GM23338 (cell line): Measurements from ENCODE around the gene ADI1. TPM values are rescaled to one million over a fixed set of nuclear protein-coding genes. Genes with fewer than 3 reads are reported as not detected.

Experiments
- ATAC-seq: fragments of 200-7000 bp; cut with Tn5 transposase; 3 replicates; pipeline ENCODE4 v1.9.1; 2020
- DNase-seq: peaks from one replicate; pipeline ENCODE4 v3.0.0-alpha.2; 2015; ENCODE audit warnings: low spot score
- H2AFZ ChIP-seq: fragments of 200-600 bp; sonication (generic); 2 replicates; pipeline ENCODE4 v1.8.0; 2016; ENCODE audit warnings: antibody characterized with exemption, mild to moderate bottlenecking, moderate library complexity
- H3F3A ChIP-seq: fragments of 200-600 bp; sonication (generic); replicated peaks from 2 replicates; pipeline ENCODE4 v1.8.0; 2017; ENCODE audit warnings: antibody characterized with exemption, mixed run types, low read depth
- H3K27ac ChIP-seq: fragments of 200-600 bp; sonication (generic); 2 replicates; pipeline ENCODE4 v1.6.1; 2016; ENCODE audit warnings: low read depth
- H3K27me3 ChIP-seq: fragments of 200-600 bp; sonication (generic); 2 replicates; pipeline ENCODE4 v1.8.0; 2016; ENCODE audit warnings: mild to moderate bottlenecking, mixed run types, moderate library complexity; ENCODE audit not compliant: insufficient read depth
- H3K36me3 ChIP-seq: fragments of 200-600 bp; sonication (generic); 2 replicates; pipeline ENCODE4 v1.8.0; 2016; ENCODE audit warnings: mild to moderate bottlenecking; ENCODE audit not compliant: insufficient read depth
- H3K4me1 ChIP-seq: fragments of 200-600 bp; sonication (generic); 2 replicates; pipeline ENCODE4 v1.8.0; 2016; ENCODE audit warnings: mild to moderate bottlenecking, moderate library complexity; ENCODE audit not compliant: insufficient read depth
- H3K4me2 ChIP-seq: fragments of 200-600 bp; sonication (generic); 2 replicates; pipeline ENCODE4 v1.7.1; 2017; ENCODE audit warnings: mixed run types
- H3K4me3 ChIP-seq: fragments of 200-600 bp; sonication (generic); 2 replicates; pipeline ENCODE4 v1.6.1; 2016; ENCODE audit warnings: mixed run types
- H3K79me2 ChIP-seq: fragments of 200-600 bp; sonication (generic); replicated peaks from 2 replicates; pipeline ENCODE4 v1.8.0; 2017; ENCODE audit warnings: mild to moderate bottlenecking; ENCODE audit not compliant: insufficient read depth
- H3K9me2 ChIP-seq: fragments of 200-600 bp; sonication (generic); 2 replicates; pipeline ENCODE4 v1.8.0; 2017; ENCODE audit not compliant: insufficient read depth
- H4K20me1 ChIP-seq: fragments of 200-600 bp; sonication (generic); replicated peaks from 2 replicates; pipeline ENCODE4 v1.8.0; 2017; ENCODE audit warnings: mild to moderate bottlenecking; ENCODE audit not compliant: insufficient read depth
- H3K27ac Mint-ChIP-seq: 2 replicates; pipeline ENCODE4 v1.8.0; 2020; ENCODE audit warnings: inconsistent platforms, mild to moderate bottlenecking, moderate library complexity, mixed read lengths
- H3K27me3 Mint-ChIP-seq: 3 replicates; pipeline ENCODE4 v1.8.0; 2022; ENCODE audit warnings: low read depth, mild to moderate bottlenecking, moderate library complexity, mixed read lengths, inconsistent platforms; ENCODE audit not compliant: insufficient read depth, poor library complexity
- H3K36me3 Mint-ChIP-seq: 3 replicates; pipeline ENCODE4 v1.8.0; 2021; ENCODE audit warnings: low read depth, mild to moderate bottlenecking, inconsistent platforms, moderate library complexity, mixed read lengths
- H3K4me1 Mint-ChIP-seq: 3 replicates; pipeline ENCODE4 v1.8.0; 2020; ENCODE audit warnings: mild to moderate bottlenecking, inconsistent platforms, mixed read lengths
- H3K4me3 Mint-ChIP-seq: 3 replicates; pipeline ENCODE4 v1.8.0; 2021; ENCODE audit warnings: moderate library complexity, mild to moderate bottlenecking, inconsistent platforms, mixed read lengths
- H3K9me3 Mint-ChIP-seq: 3 replicates; pipeline ENCODE4 v1.8.0; 2020; ENCODE audit warnings: moderate library complexity, mild to moderate bottlenecking, inconsistent platforms, mixed read lengths
- CREB1 ChIP-seq: fragments of 250-450 bp; sonication (Bioruptor Pico); IDR thresholded peaks from 2 replicates; pipeline ENCODE4 v1.5.0; 2020; ENCODE audit warnings: low read depth, mild to moderate bottlenecking, moderate library complexity
- ETS1 ChIP-seq: IDR thresholded peaks from 2 replicates; pipeline ENCODE4 v1.6.1; 2016; ENCODE audit warnings: antibody characterized with exemption
- EZH2 ChIP-seq: fragments of 200-600 bp; sonication (generic); IDR thresholded peaks from one replicate; pipeline ENCODE4 v1.8.0; 2017; ENCODE audit warnings: antibody characterized with exemption, mild to moderate bottlenecking, low read depth; ENCODE audit not compliant: unreplicated experiment
- EZH2phosphoT487 ChIP-seq: fragments of 200-600 bp; sonication (generic); IDR thresholded peaks from one replicate; pipeline ENCODE4 v1.8.1; 2018; ENCODE audit warnings: antibody characterized with exemption; ENCODE audit not compliant: unreplicated experiment
- JUNB ChIP-seq: IDR thresholded peaks from one replicate; pipeline ENCODE4 v1.6.1; 2016; ENCODE audit warnings: antibody characterized with exemption; ENCODE audit not compliant: unreplicated experiment
- NANOG ChIP-seq: IDR thresholded peaks from 2 replicates; pipeline ENCODE4 v1.6.1; 2016; ENCODE audit warnings: antibody characterized with exemption, borderline replicate concordance
- POLR2AphosphoS5 ChIP-seq: IDR thresholded peaks from 2 replicates; pipeline ENCODE4 v1.6.1; 2016; ENCODE audit warnings: antibody characterized with exemption, low read depth
- STAT1 ChIP-seq: IDR thresholded peaks from one replicate; pipeline ENCODE4 v1.6.1; 2016; ENCODE audit warnings: antibody characterized with exemption; ENCODE audit not compliant: unreplicated experiment
- ZNF114 ChIP-seq: fragments of 250-450 bp; sonication (Bioruptor Pico); IDR thresholded peaks from 2 replicates; pipeline ENCODE4 v1.5.0; 2020; ENCODE audit warnings: mild to moderate bottlenecking, moderate library complexity
- ZNF331 ChIP-seq: fragments of 250-450 bp; sonication (Bioruptor Pico); IDR thresholded peaks from 2 replicates; pipeline ENCODE4 v1.5.0; 2020; ENCODE audit warnings: low read depth, mild to moderate bottlenecking, moderate library complexity
- ZNF462 ChIP-seq: fragments of 250-450 bp; sonication (Bioruptor Pico); IDR thresholded peaks from 2 replicates; pipeline ENCODE4 v1.5.0; 2020; ENCODE audit warnings: mild to moderate bottlenecking, moderate library complexity
- polyA plus RNA-seq: library from polyadenylated mRNA; unstranded; fragments of >200 nt; fragmentation: Nextera tagmentation; extraction: Ambion mirVana; gene quantifications from 2 replicates; pipeline ENCODE4 v1.2.1, GENCODE V29; 2016
- total RNA-seq: library from RNA; depleted of rRNA; stranded (reverse); fragments of >200 nt; shearing (Covaris generic); gene quantifications from 2 replicates; pipeline ENCODE4 v1.2.3, GENCODE V29; 2014
- TF ChIP-seq, protein P1 (sequence below), 2 experiments: fragments of 200-600 bp in 1 of 2; sonication (generic) in 1 of 2; conservative IDR thresholded peaks; 2 replicates each; pipeline versions ENCODE4 v1.5.1 to v1.6.1; 2016 to 2017; ENCODE audit warnings: antibody characterized with exemption in 2 of 2, low read depth in 2 of 2, mild to moderate bottlenecking in 2 of 2, moderate library complexity in 1 of 2
- TF ChIP-seq, protein P2 (sequence below): IDR thresholded peaks from one replicate; pipeline ENCODE4 v1.6.1; 2018; ENCODE audit warnings: antibody characterized with exemption; ENCODE audit not compliant: unreplicated experiment

Gene ADI1
- total and polyA plus RNA-seq, 2 experiments from 2014 or later: 16.3 to 31.9 TPM

DNA sequence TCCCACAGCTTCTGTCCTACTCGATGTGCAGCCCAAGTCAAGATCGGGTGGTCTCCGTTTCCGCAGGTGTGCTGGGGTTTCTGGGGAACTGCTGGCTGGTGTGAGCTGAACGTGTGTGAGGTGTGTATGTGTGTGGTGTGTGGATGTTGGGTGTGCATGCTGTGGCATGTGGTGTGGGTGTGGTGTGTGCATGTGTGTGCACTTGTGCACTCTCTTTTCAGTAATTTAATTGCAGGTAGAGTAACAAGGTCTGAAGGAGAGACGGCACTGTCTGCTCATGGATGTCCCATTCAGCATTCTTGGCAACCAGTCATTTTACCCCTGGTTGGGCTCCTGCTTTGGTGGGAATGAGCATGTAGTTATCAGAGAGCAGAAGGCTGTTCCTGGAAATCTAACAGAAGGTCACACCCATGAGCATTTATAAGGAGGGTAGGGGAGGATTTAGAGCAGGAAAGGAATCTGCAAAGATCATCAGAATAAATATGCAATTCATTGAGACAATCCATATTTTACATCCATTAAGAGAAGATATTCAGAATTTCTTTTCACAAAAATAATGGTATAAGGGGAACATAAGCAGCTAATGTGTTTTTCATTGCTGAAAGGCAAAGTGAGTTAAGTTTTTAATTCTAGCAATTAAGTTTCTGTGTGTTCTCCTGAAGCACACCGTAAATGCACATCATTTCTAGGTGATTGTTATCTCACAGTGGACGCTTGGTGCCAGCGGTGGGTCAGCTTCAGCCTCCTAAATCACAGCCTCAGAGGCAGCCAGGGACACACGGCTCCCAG is 60.7 kb downstream of the ADI1 start:
- no peak for ATAC-seq
- H3K27ac ChIP-seq: no peak overlapping the region
- no peak for TF ChIP-seq CREB1 (CRISPR knock-in tag)
- TF ChIP-seq ZNF114 (CRISPR knock-in tag): no peak
- no peak for TF ChIP-seq ZNF331 (CRISPR knock-in tag)
- TF ChIP-seq ZNF462: no peak
- TF ChIP-seq NANOG: no peak
- TF ChIP-seq, protein P1, sequence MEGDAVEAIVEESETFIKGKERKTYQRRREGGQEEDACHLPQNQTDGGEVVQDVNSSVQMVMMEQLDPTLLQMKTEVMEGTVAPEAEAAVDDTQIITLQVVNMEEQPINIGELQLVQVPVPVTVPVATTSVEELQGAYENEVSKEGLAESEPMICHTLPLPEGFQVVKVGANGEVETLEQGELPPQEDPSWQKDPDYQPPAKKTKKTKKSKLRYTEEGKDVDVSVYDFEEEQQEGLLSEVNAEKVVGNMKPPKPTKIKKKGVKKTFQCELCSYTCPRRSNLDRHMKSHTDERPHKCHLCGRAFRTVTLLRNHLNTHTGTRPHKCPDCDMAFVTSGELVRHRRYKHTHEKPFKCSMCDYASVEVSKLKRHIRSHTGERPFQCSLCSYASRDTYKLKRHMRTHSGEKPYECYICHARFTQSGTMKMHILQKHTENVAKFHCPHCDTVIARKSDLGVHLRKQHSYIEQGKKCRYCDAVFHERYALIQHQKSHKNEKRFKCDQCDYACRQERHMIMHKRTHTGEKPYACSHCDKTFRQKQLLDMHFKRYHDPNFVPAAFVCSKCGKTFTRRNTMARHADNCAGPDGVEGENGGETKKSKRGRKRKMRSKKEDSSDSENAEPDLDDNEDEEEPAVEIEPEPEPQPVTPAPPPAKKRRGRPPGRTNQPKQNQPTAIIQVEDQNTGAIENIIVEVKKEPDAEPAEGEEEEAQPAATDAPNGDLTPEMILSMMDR (conservative IDR thresholded peaks at IDR 0.05; ENCODE audit: low read depth in 2 of 2): no peak
- TF ChIP-seq POLR2AphosphoS5: no peak
- TF ChIP-seq EZH2phosphoT487: no peak
- no peak for TF ChIP-seq EZH2
- no peak for TF ChIP-seq STAT1
- TF ChIP-seq JUNB: no peak
- TF ChIP-seq, protein P2, sequence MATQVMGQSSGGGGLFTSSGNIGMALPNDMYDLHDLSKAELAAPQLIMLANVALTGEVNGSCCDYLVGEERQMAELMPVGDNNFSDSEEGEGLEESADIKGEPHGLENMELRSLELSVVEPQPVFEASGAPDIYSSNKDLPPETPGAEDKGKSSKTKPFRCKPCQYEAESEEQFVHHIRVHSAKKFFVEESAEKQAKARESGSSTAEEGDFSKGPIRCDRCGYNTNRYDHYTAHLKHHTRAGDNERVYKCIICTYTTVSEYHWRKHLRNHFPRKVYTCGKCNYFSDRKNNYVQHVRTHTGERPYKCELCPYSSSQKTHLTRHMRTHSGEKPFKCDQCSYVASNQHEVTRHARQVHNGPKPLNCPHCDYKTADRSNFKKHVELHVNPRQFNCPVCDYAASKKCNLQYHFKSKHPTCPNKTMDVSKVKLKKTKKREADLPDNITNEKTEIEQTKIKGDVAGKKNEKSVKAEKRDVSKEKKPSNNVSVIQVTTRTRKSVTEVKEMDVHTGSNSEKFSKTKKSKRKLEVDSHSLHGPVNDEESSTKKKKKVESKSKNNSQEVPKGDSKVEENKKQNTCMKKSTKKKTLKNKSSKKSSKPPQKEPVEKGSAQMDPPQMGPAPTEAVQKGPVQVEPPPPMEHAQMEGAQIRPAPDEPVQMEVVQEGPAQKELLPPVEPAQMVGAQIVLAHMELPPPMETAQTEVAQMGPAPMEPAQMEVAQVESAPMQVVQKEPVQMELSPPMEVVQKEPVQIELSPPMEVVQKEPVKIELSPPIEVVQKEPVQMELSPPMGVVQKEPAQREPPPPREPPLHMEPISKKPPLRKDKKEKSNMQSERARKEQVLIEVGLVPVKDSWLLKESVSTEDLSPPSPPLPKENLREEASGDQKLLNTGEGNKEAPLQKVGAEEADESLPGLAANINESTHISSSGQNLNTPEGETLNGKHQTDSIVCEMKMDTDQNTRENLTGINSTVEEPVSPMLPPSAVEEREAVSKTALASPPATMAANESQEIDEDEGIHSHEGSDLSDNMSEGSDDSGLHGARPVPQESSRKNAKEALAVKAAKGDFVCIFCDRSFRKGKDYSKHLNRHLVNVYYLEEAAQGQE: no peak
- TF ChIP-seq ETS1: no peak
- Mint-ChIP-seq H3K4me3 (no peak overlapping the region), H3K27ac (no peak overlapping the region), H3K36me3 (peaks cover 9% of the 10 kb centered on the region), H3K27me3 (peaks cover 6% of the 10 kb centered on the region), H3K4me1 (peaks cover 24% of the 10 kb centered on the region), H3K9me3 (no peaks in the 10 kb centered on the region)
- H2AFZ ChIP-seq: no peak overlapping the region
- no peaks in the 10 kb centered on the region for H3K36me3 ChIP-seq
- no peaks in the 10 kb centered on the region for H3K4me1 ChIP-seq
- no peaks in the 10 kb centered on the region for H3K9me2 ChIP-seq
- no peaks in the 10 kb centered on the region for H4K20me1 ChIP-seq
- H3K4me2 ChIP-seq: no peak overlapping the region
- no peaks in the 10 kb centered on the region for H3K27me3 ChIP-seq
- DNase-seq: no peak
- H3F3A ChIP-seq: no peaks in the 10 kb centered on the region
- H3K79me2 ChIP-seq: no peaks in the 10 kb centered on the region
- H3K4me3 ChIP-seq: no peak overlapping the region
